SK-N-MC (cell line): ENCODE data around the gene DGKI.

Experiments used
- EZH2 ChIP-seq: fragments of 200-600 bp; sonication (generic); IDR thresholded peaks from one replicate; pipeline ENCODE4 v1.6.1; 2017; ENCODE audit warnings: antibody characterized with exemption
- POLR2AphosphoS5 ChIP-seq: IDR thresholded peaks from 2 replicates; pipeline ENCODE4 v1.6.1; 2012; ENCODE audit warnings: mild to moderate bottlenecking, low read depth, low read length, borderline replicate concordance

- TF ChIP-seq EZH2 (no peak), POLR2AphosphoS5 (no peak)
Measured at GRCh38 chr7:137860542-137860941, 13.8 kb upstream of the DGKI start.
